Osteocyte (in vitro differentiated cells): ENCODE measurements around the gene FBXO8. TPM values are rescaled to one million over a fixed set of nuclear protein-coding genes. Genes with fewer than 3 reads are reported as not detected.
A peak's percentile ranks its signal among the peaks of the same experiment; 100 is the strongest.

ENCODE experiments used
- DNase-seq: peaks from one replicate; pipeline ENCODE4 v3.0.0; 2021; ENCODE audit warnings: mixed read lengths; ENCODE audit not compliant: unreplicated experiment; ENCODE audit errors: extremely low spot score
- H3K27ac Mint-ChIP-seq: one replicate; pipeline ENCODE4 v1.8.0; 2021; ENCODE audit warnings: mild to moderate bottlenecking, mixed read lengths; ENCODE audit not compliant: unreplicated experiment
- H3K27me3 Mint-ChIP-seq: one replicate; pipeline ENCODE4 v1.8.0; 2021; ENCODE audit warnings: mixed read lengths; ENCODE audit not compliant: unreplicated experiment
- H3K36me3 Mint-ChIP-seq: one replicate; pipeline ENCODE4 v1.8.0; 2021; ENCODE audit warnings: mixed read lengths; ENCODE audit not compliant: unreplicated experiment
- H3K4me1 Mint-ChIP-seq: one replicate; pipeline ENCODE4 v1.8.0; 2021; ENCODE audit warnings: mixed read lengths; ENCODE audit not compliant: unreplicated experiment
- H3K4me3 Mint-ChIP-seq: one replicate; pipeline ENCODE4 v1.8.0; 2021; ENCODE audit warnings: mild to moderate bottlenecking, moderate library complexity, mixed read lengths; ENCODE audit not compliant: unreplicated experiment
- H3K9me3 Mint-ChIP-seq: one replicate; pipeline ENCODE4 v1.8.0; 2021; ENCODE audit warnings: mixed read lengths; ENCODE audit not compliant: unreplicated experiment
- CTCF ChIP-seq: fragments of 200-600 bp; sonication (generic); IDR thresholded peaks from 2 replicates; pipeline ENCODE4 v1.5.0; 2021; ENCODE audit warnings: antibody characterized with exemption, mild to moderate bottlenecking, moderate library complexity
- total RNA-seq: library from RNA; stranded (reverse); gene quantifications from 2 replicates; pipeline ENCODE4 v1.2.1, GENCODE V29; 2021

Gene FBXO8
- total RNA-seq, 1 donor from 2014 or later: 22.0 TPM

GRCh38 chr4:174214101-174214878, 69.2 kb downstream of the FBXO8 start:
- peaks cover 96% of the 10 kb centered on the region for H3K27me3 Mint-ChIP-seq
- DNase-seq: no peak
- H3K36me3 Mint-ChIP-seq: no peaks in the 10 kb centered on the region
- no peak overlapping the region for H3K27ac Mint-ChIP-seq
- H3K9me3 Mint-ChIP-seq: no peaks in the 10 kb centered on the region
- H3K4me1 Mint-ChIP-seq: peaks cover 44% of the 10 kb centered on the region
- TF ChIP-seq CTCF: no peak
- peak overlapping the region; percentile 60 for H3K4me3 Mint-ChIP-seq

GRCh38 chr4:174213731-174214100, 69.8 kb downstream of the FBXO8 start:
- Mint-ChIP-seq H3K36me3 (no peaks in the 10 kb centered on the region), H3K27ac (no peak overlapping the region), H3K9me3 (no peaks in the 10 kb centered on the region), H3K4me3 (peak overlapping the region; percentile 60), H3K27me3 (peaks cover 96% of the 10 kb centered on the region), H3K4me1 (peaks cover 44% of the 10 kb centered on the region)
- no peak for TF ChIP-seq CTCF
- no peak for DNase-seq

DNA sequence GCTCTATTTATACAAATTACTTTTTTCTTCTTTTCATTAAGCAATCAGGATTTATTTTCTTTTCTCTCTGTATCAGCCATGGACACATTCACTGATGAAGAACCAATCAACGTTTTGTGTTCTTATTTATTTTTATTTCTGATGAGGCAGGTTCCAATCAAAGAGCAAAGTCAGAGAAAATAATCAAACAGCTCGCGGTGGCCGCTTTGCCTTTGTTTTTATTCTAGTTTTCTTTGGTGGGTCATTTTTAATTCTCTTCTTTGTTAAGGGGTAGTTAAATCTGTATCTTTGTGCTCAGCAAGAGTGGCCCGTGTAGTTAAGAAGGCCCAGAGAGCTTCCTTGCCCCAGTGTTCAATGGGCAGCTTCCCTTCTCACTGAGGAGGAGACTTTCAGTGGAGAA, 71.4 kb downstream of the FBXO8 start:
- no peak for TF ChIP-seq CTCF
- peak overlapping the region; percentile 48 for H3K4me3 Mint-ChIP-seq
- peaks cover 28% of the 10 kb centered on the region for H3K4me1 Mint-ChIP-seq
- no peaks in the 10 kb centered on the region for H3K36me3 Mint-ChIP-seq
- no peaks in the 10 kb centered on the region for H3K9me3 Mint-ChIP-seq
- H3K27ac Mint-ChIP-seq: no peak overlapping the region
- H3K27me3 Mint-ChIP-seq: peaks cover 95% of the 10 kb centered on the region
- no peak for DNase-seq

DNA sequence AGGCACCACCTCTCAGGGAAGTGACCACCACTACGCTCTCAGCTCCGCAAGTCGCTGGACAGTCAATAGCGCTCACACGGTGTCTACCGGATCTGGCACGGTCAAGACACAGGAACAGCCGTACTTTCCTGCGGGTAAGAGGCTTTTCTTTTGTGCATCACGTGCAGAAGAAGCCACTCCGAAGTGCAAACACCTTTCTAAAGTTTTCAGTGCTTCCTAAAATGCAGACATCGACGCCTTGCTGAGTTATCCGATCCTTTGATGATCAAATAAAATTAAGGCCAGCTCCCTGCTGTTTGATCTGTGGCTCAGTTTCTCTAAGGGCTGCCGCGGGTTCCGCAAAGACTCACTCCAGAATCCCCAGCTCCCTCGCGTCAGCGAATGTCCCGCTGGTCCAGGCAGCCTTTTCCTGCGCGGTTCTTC, 71.8 kb downstream of the FBXO8 start:
- peaks cover 24% of the 10 kb centered on the region for H3K4me1 Mint-ChIP-seq
- DNase-seq: no peak
- no peak overlapping the region for H3K27ac Mint-ChIP-seq
- peaks cover 90% of the 10 kb centered on the region for H3K27me3 Mint-ChIP-seq
- peak overlapping the region; percentile 48 for H3K4me3 Mint-ChIP-seq
- no peak for TF ChIP-seq CTCF
- H3K9me3 Mint-ChIP-seq: no peaks in the 10 kb centered on the region
- no peaks in the 10 kb centered on the region for H3K36me3 Mint-ChIP-seq

GRCh38 chr4:174210952-174211490, 72.4 kb downstream of the FBXO8 start:
- Mint-ChIP-seq H3K27me3 (peaks cover 89% of the 10 kb centered on the region), H3K4me1 (peaks cover 23% of the 10 kb centered on the region), H3K9me3 (no peaks in the 10 kb centered on the region), H3K4me3 (no peak overlapping the region), H3K27ac (no peak overlapping the region), H3K36me3 (no peaks in the 10 kb centered on the region)
- TF ChIP-seq CTCF: no peak
- no peak for DNase-seq
